Measurements from ENCODE around the gene XRCC5. TPM values are rescaled to one million over a fixed set of nuclear protein-coding genes. Genes with fewer than 3 reads are reported as not detected.
A peak's percentile ranks its signal among the peaks of the same experiment; 100 is the strongest.

Gene XRCC5
- total RNA-seq, 4 donors from 2014 or later, result 87.3 to 202 (median 170) TPM

- intact Hi-C loops (cut with DNase I), result no loop called here
- no peaks in the 10 kb centered on the region for H3K9me3 ChIP-seq
- H3K4me3 ChIP-seq, result no peak overlapping the region
- H3K27me3 ChIP-seq, result no peaks in the 10 kb centered on the region
- DNase-seq, result no peak
- 62 to 67% methylated on average over 4 of the region's 4 CpGs for WGBS, 2 donors
- peak in 2 of 6 experiments; percentile 11 to 40 for TF ChIP-seq CTCF (IDR thresholded peaks at IDR 0.05)
- no peak for TF ChIP-seq POLR2A (IDR thresholded peaks at IDR 0.05)
- H3K36me3 ChIP-seq, result no peaks in the 10 kb centered on the region
- no peak overlapping the region for H3K27ac ChIP-seq
- no peaks in the 10 kb centered on the region for H3K4me1 ChIP-seq
These were observed 113.7 kb downstream of the XRCC5 start for GRCh38 chr2:216222650-216223352.

GRCh38 chr2:216224388-216224787 lies 115.2 kb downstream of the XRCC5 start:
- intact Hi-C loops (cut with DNase I), result no loop called here
- no peaks in the 10 kb centered on the region for H3K4me1 ChIP-seq
- TF ChIP-seq CTCF (IDR thresholded peaks at IDR 0.05) (no peak), POLR2A (IDR thresholded peaks at IDR 0.05) (no peak)
- no peaks in the 10 kb centered on the region for H3K27me3 ChIP-seq
- WGBS, 2 donors, result 77 to 80% methylated on average over 1 of the region's 1 CpG
- H3K27ac ChIP-seq, result no peak overlapping the region
- no peaks in the 10 kb centered on the region for H3K36me3 ChIP-seq
- H3K4me3 ChIP-seq, result no peak overlapping the region
- H3K9me3 ChIP-seq, result no peaks in the 10 kb centered on the region
- DNase-seq, result no peak

GRCh38 chr2:216229277-216229914 lies 120.2 kb downstream of the XRCC5 start:
- WGBS, 2 donors, result 84 to 90% methylated on average over 5 of the region's 5 CpGs

GRCh38 chr2:216231867-216232266 lies 122.7 kb downstream of the XRCC5 start:
- no peaks in the 10 kb centered on the region for H3K27me3 ChIP-seq
- no peak for DNase-seq
- no peaks in the 10 kb centered on the region for H3K36me3 ChIP-seq
- no peak overlapping the region for H3K4me3 ChIP-seq
- TF ChIP-seq POLR2A (IDR thresholded peaks at IDR 0.05), result no peak
- WGBS, 2 donors, result 0% methylated on average over 1 of the region's 1 CpG
- peaks cover 0 to 22% (median 18%) of the 10 kb centered on the region in 3 donors for H3K9me3 ChIP-seq
- intact Hi-C loops (cut with DNase I), result no loop called here
- no peak overlapping the region for H3K27ac ChIP-seq
- H3K4me1 ChIP-seq, result no peaks in the 10 kb centered on the region

More at GRCh38 chr2:216229277-216229914, 120.2 kb downstream of the XRCC5 start:
- intact Hi-C loops (cut with DNase I), result no loop called here
- Histone ChIP-seq H3K4me3 (no peak overlapping the region), H3K27ac (no peak overlapping the region), H3K27me3 (no peaks in the 10 kb centered on the region), H3K4me1 (no peaks in the 10 kb centered on the region), H3K36me3 (no peaks in the 10 kb centered on the region), H3K9me3 (peaks cover 0 to 22% (median 18%) of the 10 kb centered on the region in 3 donors)
- DNase-seq, result no peak
- TF ChIP-seq POLR2A (IDR thresholded peaks at IDR 0.05) (no peak), CTCF (IDR thresholded peaks at IDR 0.05) (no peak)

GRCh38 chr2:216232721-216233120 lies 123.6 kb downstream of the XRCC5 start:
- Histone ChIP-seq H3K27ac (no peak overlapping the region), H3K4me1 (no peaks in the 10 kb centered on the region), H3K27me3 (no peaks in the 10 kb centered on the region), H3K36me3 (no peaks in the 10 kb centered on the region), H3K4me3 (no peak overlapping the region), H3K9me3 (peaks cover 0 to 22% (median 18%) of the 10 kb centered on the region in 3 donors)
- WGBS, 2 donors, result 78 to 94% methylated on average over 1 of the region's 1 CpG
- TF ChIP-seq POLR2A (IDR thresholded peaks at IDR 0.05), result no peak
- no peak for TF ChIP-seq CTCF (IDR thresholded peaks at IDR 0.05)
- DNase-seq, result no peak
- intact Hi-C loops (cut with DNase I), result no loop called here
